DOHH2 (cell line): ENCODE measurements around the gene TRMT2B.
"Not testable (repeated sequence)": the region's sequence is repeated elsewhere in the genome, so short reads cannot be mapped to it uniquely, and the experiment has no call there.

ENCODE experiments used
- H3F3A ChIP-seq: fragments of 200-600 bp; sonication (generic), shearing (Covaris generic); 2 replicates; pipeline ENCODE4 v1.6.0; 2016; ENCODE audit warnings: antibody characterized with exemption, mild to moderate bottlenecking; ENCODE audit not compliant: control insufficient read depth, insufficient read depth
- H3K27ac ChIP-seq: fragments of 200-600 bp; sonication (generic); 2 replicates; pipeline ENCODE4 v1.5.1; 2014; ENCODE audit warnings: low read depth, mild to moderate bottlenecking, low read length, moderate library complexity
- H3K27me3 ChIP-seq: fragments of 200-600 bp; sonication (generic); 2 replicates; pipeline ENCODE4 v1.6.1; 2014; ENCODE audit warnings: mild to moderate bottlenecking, low read length, mixed read lengths; ENCODE audit not compliant: control insufficient read depth
- H3K36me3 ChIP-seq: fragments of 200-600 bp; sonication (generic); 2 replicates; pipeline ENCODE4 v1.6.1; 2014; ENCODE audit warnings: mild to moderate bottlenecking, low read length, moderate library complexity, mixed read lengths; ENCODE audit not compliant: control insufficient read depth
- H3K4me1 ChIP-seq: fragments of 200-600 bp; sonication (generic); 2 replicates; pipeline ENCODE4 v1.6.1; 2014; ENCODE audit warnings: mild to moderate bottlenecking, low read length, mixed read lengths; ENCODE audit not compliant: control insufficient read depth
- H3K4me2 ChIP-seq: fragments of 200-600 bp; sonication (generic); 2 replicates; pipeline ENCODE4 v1.6.0; 2014; ENCODE audit warnings: mild to moderate bottlenecking, low read length, moderate library complexity
- H3K4me3 ChIP-seq: fragments of 200-600 bp; sonication (generic); 2 replicates; pipeline ENCODE4 v1.5.1; 2014; ENCODE audit warnings: mild to moderate bottlenecking, low read length, mixed read lengths
- H3K79me2 ChIP-seq: fragments of 200-600 bp; sonication (generic); 2 replicates; pipeline ENCODE4 v1.6.1; 2014; ENCODE audit warnings: mild to moderate bottlenecking, low read length, mixed read lengths; ENCODE audit not compliant: control insufficient read depth
- H3K9me2 ChIP-seq: fragments of 200-600 bp; sonication (generic); replicated peaks from 2 replicates; pipeline ENCODE4 v1.6.1; 2014; ENCODE audit warnings: mild to moderate bottlenecking, low read length, mixed read lengths; ENCODE audit not compliant: control insufficient read depth
- H3K9me3 ChIP-seq: fragments of 200-600 bp; sonication (generic); 2 replicates; pipeline ENCODE4 v1.6.1; 2014; ENCODE audit warnings: antibody characterized with exemption, low read length, mixed read lengths; ENCODE audit not compliant: control insufficient read depth, insufficient read depth
- H4K20me1 ChIP-seq: fragments of 200-600 bp; sonication (generic); 2 replicates; pipeline ENCODE4 v1.6.0; 2014; ENCODE audit warnings: low read depth, mild to moderate bottlenecking, antibody characterized with exemption, low read length, moderate library complexity; ENCODE audit not compliant: control insufficient read depth, insufficient read depth
- CTCF ChIP-seq: fragments of 200-600 bp; sonication (generic); IDR thresholded peaks from one replicate; pipeline ENCODE4 v1.5.1; 2014; ENCODE audit warnings: antibody characterized with exemption, mild to moderate bottlenecking, low read depth, low read length; ENCODE audit not compliant: poor library complexity, severe bottlenecking
- EZH2phosphoT487 ChIP-seq: fragments of 200-600 bp; sonication (generic); IDR thresholded peaks from 2 replicates; pipeline ENCODE4 v1.6.1; 2017; ENCODE audit warnings: borderline replicate concordance, mild to moderate bottlenecking, antibody characterized with exemption, low read length, moderate library complexity, mixed read lengths

Gene TRMT2B

GRCh38 chrX:101057093-101057714 lies 5.3 kb upstream of the TRMT2B start:
- Histone ChIP-seq H3F3A (no peaks in the 10 kb centered on the region), H3K4me1 (peaks cover 10% of the 10 kb centered on the region), H4K20me1 (no peaks in the 10 kb centered on the region), H3K27ac (no peak overlapping the region), H3K9me3 (no peaks in the 10 kb centered on the region), H3K9me2 (no peaks in the 10 kb centered on the region), H3K4me2 (no peak overlapping the region), H3K4me3 (no peak overlapping the region), H3K36me3 (no peaks in the 10 kb centered on the region), H3K79me2 (no peaks in the 10 kb centered on the region), H3K27me3 (no peaks in the 10 kb centered on the region)
- TF ChIP-seq CTCF (no peak), EZH2phosphoT487 (no peak)

GRCh38 chrX:101056551-101056950 lies 4.6 kb upstream of the TRMT2B start:
- not testable (repeated sequence) for H3K4me2 ChIP-seq, H3K79me2 ChIP-seq, H3K27ac ChIP-seq, H3F3A ChIP-seq, H3K9me2 ChIP-seq, H3K36me3 ChIP-seq, H4K20me1 ChIP-seq, H3K9me3 ChIP-seq, H3K4me3 ChIP-seq, H3K27me3 ChIP-seq
- peaks cover 11% of the 10 kb centered on the region for H3K4me1 ChIP-seq

GRCh38 chrX:101051153-101051548 lies 760 bp downstream of the TRMT2B start:
- no peak for TF ChIP-seq EZH2phosphoT487
- TF ChIP-seq CTCF, result no peak
- H3K9me3 ChIP-seq, result no peaks in the 10 kb centered on the region
- no peaks in the 10 kb centered on the region for H3F3A ChIP-seq
- peak overlapping the region; percentile 95 for H3K4me3 ChIP-seq
- H4K20me1 ChIP-seq, result no peaks in the 10 kb centered on the region
- H3K27ac ChIP-seq, result peak overlapping the region; percentile 61
- H3K4me2 ChIP-seq, result peak overlapping the region; percentile 80
- no peaks in the 10 kb centered on the region for H3K27me3 ChIP-seq
- H3K9me2 ChIP-seq, result no peaks in the 10 kb centered on the region
- H3K36me3 ChIP-seq, result peaks cover 4% of the 10 kb centered on the region; the same call in 1 of the 2 replicates
- peaks cover 9% of the 10 kb centered on the region for H3K4me1 ChIP-seq
- H3K79me2 ChIP-seq, result peaks cover 24% of the 10 kb centered on the region

GRCh38 chrX:101040197-101040596 lies 11.7 kb downstream of the TRMT2B start:
- Histone ChIP-seq H3F3A (no peaks in the 10 kb centered on the region), H3K4me1 (no peaks in the 10 kb centered on the region), H3K27ac (no peak overlapping the region), H3K4me3 (no peak overlapping the region), H3K9me3 (no peaks in the 10 kb centered on the region), H3K79me2 (no peaks in the 10 kb centered on the region), H4K20me1 (no peaks in the 10 kb centered on the region), H3K36me3 (peaks cover 17% of the 10 kb centered on the region), H3K9me2 (no peaks in the 10 kb centered on the region), H3K4me2 (no peak overlapping the region), H3K27me3 (no peaks in the 10 kb centered on the region)
- TF ChIP-seq CTCF, result no peak
- TF ChIP-seq EZH2phosphoT487, result no peak
